A549 (cell line): Measurements from ENCODE around the gene BMPER.
A peak's percentile ranks its signal among the peaks of the same experiment; 100 is the strongest.

Experiments used
- CBX8 ChIP-seq: fragments of 200-600 bp; sonication (generic); IDR thresholded peaks from 2 replicates; pipeline ENCODE4 v1.6.1; 2016
- CEBPB ChIP-seq, 2 experiments: fragments of >200 bp in 1 of 2; sonication (Bioruptor Twin) in 1 of 2; formaldehyde crosslinking in 1 of 2; IDR thresholded peaks; 2 replicates each; pipeline ENCODE4 v1.6.1; 2012 to 2016
- CHD2 ChIP-seq: fragments of 150-350 bp; IDR thresholded peaks from 2 replicates; pipeline ENCODE4 v1.6.1; 2014; ENCODE audit warnings: low read length; ENCODE audit not compliant: partially characterized antibody
- EP300 ChIP-seq, 2 experiments: fragments of >200 bp; sonication (Bioruptor Twin); formaldehyde crosslinking; IDR thresholded peaks; 2 replicates in 1 of 2; 3 replicates in 1 of 2; pipeline ENCODE4 v1.6.1; 2016 to 2017
- JUN ChIP-seq, 2 experiments: fragments of >200 bp; sonication (Bioruptor Twin); formaldehyde crosslinking; IDR thresholded peaks; 2 replicates in 1 of 2; 3 replicates in 1 of 2; pipeline ENCODE4 v1.6.1; 2016 to 2017
- JUNB ChIP-seq: fragments of >200 bp; sonication (Bioruptor Twin); formaldehyde crosslinking; IDR thresholded peaks from 2 replicates; pipeline ENCODE4 v1.6.1; 2016
- POLR2A ChIP-seq: IDR thresholded peaks from 2 replicates; pipeline ENCODE4 v1.6.1; 2012; ENCODE audit warnings: mild to moderate bottlenecking, low read length
- POLR2AphosphoS2 ChIP-seq: conservative IDR thresholded peaks from 2 replicates; pipeline ENCODE4 v1.6.1; 2012; ENCODE audit warnings: low read length, improper control_type of control experiment, inconsistent platforms
- RAD21 ChIP-seq, 2 experiments: fragments of >200 bp in 1 of 2; sonication (Bioruptor Twin) in 1 of 2; formaldehyde crosslinking in 1 of 2; IDR thresholded peaks in 1 of 2; conservative IDR thresholded peaks in 1 of 2; 2 replicates in 1 of 2; 3 replicates in 1 of 2; pipeline ENCODE4 v1.6.1; 2012 to 2018; ENCODE audit warnings: inconsistent platforms in 1 of 2
- RFX5 ChIP-seq: fragments of 450-650 bp; IDR thresholded peaks from 2 replicates; pipeline ENCODE4 v1.7.1; 2014; ENCODE audit warnings: antibody characterized with exemption, mild to moderate bottlenecking, moderate library complexity
- TF ChIP-seq, protein P1 (sequence below): fragments of >200 bp; sonication (Bioruptor Twin); formaldehyde crosslinking; IDR thresholded peaks from 3 replicates; pipeline ENCODE4 v1.5.1; 2016
- TF ChIP-seq, protein P2 (sequence below): IDR thresholded peaks from 2 replicates; pipeline ENCODE4 v1.6.1; 2012
- TF ChIP-seq, protein P3 (sequence below): fragments of 450-650 bp; IDR thresholded peaks from 2 replicates; pipeline ENCODE4 v1.6.1; 2014; ENCODE audit warnings: antibody characterized with exemption

DNA sequence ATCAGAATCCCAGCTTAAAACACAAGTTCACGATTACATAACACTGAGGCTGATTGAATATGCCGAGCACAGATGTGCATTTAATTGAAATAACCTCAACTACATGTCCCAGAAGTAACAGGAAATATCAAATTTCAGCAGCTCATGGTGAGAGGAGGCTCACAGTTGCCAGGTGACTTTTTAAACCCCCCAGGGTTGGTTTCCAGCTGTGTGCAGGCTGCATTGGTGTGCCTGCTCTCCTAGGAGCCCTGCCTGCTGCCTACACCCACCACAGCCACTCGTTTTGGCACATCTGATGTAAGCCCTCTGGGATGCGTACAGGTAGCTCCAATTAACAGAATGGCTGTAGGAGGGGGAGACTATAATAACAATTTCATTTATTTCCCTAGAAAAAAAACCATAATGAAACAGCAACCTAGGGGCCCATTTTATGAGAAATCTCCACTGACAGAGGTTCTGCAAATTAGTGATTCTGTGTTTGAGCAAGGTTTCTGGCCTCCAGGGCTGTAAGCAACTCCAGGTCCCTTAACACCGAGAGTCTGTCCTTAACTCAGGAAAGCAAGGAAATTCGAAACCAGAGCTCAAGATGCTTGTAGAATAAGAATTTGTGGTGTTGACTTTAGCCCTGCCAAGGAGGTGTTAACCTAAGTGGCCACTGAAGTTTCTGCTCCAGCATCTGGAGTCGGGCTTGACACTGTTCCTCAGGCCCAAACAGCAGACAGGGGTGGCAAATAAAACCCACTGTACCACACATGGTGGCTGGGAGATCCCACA, 161.9 kb downstream of the BMPER start:
- TF ChIP-seq, protein P1, sequence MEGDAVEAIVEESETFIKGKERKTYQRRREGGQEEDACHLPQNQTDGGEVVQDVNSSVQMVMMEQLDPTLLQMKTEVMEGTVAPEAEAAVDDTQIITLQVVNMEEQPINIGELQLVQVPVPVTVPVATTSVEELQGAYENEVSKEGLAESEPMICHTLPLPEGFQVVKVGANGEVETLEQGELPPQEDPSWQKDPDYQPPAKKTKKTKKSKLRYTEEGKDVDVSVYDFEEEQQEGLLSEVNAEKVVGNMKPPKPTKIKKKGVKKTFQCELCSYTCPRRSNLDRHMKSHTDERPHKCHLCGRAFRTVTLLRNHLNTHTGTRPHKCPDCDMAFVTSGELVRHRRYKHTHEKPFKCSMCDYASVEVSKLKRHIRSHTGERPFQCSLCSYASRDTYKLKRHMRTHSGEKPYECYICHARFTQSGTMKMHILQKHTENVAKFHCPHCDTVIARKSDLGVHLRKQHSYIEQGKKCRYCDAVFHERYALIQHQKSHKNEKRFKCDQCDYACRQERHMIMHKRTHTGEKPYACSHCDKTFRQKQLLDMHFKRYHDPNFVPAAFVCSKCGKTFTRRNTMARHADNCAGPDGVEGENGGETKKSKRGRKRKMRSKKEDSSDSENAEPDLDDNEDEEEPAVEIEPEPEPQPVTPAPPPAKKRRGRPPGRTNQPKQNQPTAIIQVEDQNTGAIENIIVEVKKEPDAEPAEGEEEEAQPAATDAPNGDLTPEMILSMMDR: no peak
- TF ChIP-seq CEBPB (IDR thresholded peaks at IDR 0.05) (no peak), POLR2AphosphoS2 (no peak), POLR2A (no peak), CHD2 (no peak), JUN (IDR thresholded peaks at IDR 0.05) (0 out of 5 replicates have a peak, but pooled peaks of 1 of the 2 experiments have one; percentile 26), JUNB (no peak), EP300 (IDR thresholded peaks at IDR 0.05) (no peak), RFX5 (no peak), CBX8 (no peak), RAD21 (conservative IDR thresholded peaks at IDR 0.05 in 1 of 2, IDR thresholded peaks at IDR 0.05 in 1 of 2) (no peak)
- TF ChIP-seq, protein P2, sequence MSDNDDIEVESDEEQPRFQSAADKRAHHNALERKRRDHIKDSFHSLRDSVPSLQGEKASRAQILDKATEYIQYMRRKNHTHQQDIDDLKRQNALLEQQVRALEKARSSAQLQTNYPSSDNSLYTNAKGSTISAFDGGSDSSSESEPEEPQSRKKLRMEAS: no peak
- TF ChIP-seq, protein P3, sequence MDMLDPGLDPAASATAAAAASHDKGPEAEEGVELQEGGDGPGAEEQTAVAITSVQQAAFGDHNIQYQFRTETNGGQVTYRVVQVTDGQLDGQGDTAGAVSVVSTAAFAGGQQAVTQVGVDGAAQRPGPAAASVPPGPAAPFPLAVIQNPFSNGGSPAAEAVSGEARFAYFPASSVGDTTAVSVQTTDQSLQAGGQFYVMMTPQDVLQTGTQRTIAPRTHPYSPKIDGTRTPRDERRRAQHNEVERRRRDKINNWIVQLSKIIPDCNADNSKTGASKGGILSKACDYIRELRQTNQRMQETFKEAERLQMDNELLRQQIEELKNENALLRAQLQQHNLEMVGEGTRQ: no peak
